ENCODE data around the gene PLAC9. TPM values are rescaled to one million over a fixed set of nuclear protein-coding genes. Genes with fewer than 3 reads are reported as not detected.

The PLAC9 gene
- total and polyA plus RNA-seq, 2 experiments from 2014 or later, result 1.1 to 11.0 TPM

- H3K36me3 ChIP-seq (ENCODE audit: insufficient read depth), result no peaks in the 10 kb centered on the region
- no peak for ATAC-seq
- no peak overlapping the region for H2AFZ ChIP-seq
- no peaks in the 10 kb centered on the region for H3K36me3 Mint-ChIP-seq (ENCODE audit: low read depth)
- no peak overlapping the region for H3K27ac ChIP-seq (ENCODE audit: low read depth)
- 0 out of 2 replicates have a peak, but pooled peaks cover under 1% of the 10 kb centered on the region for H3K27me3 ChIP-seq (ENCODE audit: insufficient read depth)
- no peak overlapping the region for H3K27ac Mint-ChIP-seq
- TF ChIP-seq REST (IDR thresholded peaks at IDR 0.05; ENCODE audit: unreplicated experiment), result no peak
- no peak for TF ChIP-seq ZNF114 (CRISPR knock-in tag; IDR thresholded peaks at IDR 0.05)
- TF ChIP-seq, protein P1, sequence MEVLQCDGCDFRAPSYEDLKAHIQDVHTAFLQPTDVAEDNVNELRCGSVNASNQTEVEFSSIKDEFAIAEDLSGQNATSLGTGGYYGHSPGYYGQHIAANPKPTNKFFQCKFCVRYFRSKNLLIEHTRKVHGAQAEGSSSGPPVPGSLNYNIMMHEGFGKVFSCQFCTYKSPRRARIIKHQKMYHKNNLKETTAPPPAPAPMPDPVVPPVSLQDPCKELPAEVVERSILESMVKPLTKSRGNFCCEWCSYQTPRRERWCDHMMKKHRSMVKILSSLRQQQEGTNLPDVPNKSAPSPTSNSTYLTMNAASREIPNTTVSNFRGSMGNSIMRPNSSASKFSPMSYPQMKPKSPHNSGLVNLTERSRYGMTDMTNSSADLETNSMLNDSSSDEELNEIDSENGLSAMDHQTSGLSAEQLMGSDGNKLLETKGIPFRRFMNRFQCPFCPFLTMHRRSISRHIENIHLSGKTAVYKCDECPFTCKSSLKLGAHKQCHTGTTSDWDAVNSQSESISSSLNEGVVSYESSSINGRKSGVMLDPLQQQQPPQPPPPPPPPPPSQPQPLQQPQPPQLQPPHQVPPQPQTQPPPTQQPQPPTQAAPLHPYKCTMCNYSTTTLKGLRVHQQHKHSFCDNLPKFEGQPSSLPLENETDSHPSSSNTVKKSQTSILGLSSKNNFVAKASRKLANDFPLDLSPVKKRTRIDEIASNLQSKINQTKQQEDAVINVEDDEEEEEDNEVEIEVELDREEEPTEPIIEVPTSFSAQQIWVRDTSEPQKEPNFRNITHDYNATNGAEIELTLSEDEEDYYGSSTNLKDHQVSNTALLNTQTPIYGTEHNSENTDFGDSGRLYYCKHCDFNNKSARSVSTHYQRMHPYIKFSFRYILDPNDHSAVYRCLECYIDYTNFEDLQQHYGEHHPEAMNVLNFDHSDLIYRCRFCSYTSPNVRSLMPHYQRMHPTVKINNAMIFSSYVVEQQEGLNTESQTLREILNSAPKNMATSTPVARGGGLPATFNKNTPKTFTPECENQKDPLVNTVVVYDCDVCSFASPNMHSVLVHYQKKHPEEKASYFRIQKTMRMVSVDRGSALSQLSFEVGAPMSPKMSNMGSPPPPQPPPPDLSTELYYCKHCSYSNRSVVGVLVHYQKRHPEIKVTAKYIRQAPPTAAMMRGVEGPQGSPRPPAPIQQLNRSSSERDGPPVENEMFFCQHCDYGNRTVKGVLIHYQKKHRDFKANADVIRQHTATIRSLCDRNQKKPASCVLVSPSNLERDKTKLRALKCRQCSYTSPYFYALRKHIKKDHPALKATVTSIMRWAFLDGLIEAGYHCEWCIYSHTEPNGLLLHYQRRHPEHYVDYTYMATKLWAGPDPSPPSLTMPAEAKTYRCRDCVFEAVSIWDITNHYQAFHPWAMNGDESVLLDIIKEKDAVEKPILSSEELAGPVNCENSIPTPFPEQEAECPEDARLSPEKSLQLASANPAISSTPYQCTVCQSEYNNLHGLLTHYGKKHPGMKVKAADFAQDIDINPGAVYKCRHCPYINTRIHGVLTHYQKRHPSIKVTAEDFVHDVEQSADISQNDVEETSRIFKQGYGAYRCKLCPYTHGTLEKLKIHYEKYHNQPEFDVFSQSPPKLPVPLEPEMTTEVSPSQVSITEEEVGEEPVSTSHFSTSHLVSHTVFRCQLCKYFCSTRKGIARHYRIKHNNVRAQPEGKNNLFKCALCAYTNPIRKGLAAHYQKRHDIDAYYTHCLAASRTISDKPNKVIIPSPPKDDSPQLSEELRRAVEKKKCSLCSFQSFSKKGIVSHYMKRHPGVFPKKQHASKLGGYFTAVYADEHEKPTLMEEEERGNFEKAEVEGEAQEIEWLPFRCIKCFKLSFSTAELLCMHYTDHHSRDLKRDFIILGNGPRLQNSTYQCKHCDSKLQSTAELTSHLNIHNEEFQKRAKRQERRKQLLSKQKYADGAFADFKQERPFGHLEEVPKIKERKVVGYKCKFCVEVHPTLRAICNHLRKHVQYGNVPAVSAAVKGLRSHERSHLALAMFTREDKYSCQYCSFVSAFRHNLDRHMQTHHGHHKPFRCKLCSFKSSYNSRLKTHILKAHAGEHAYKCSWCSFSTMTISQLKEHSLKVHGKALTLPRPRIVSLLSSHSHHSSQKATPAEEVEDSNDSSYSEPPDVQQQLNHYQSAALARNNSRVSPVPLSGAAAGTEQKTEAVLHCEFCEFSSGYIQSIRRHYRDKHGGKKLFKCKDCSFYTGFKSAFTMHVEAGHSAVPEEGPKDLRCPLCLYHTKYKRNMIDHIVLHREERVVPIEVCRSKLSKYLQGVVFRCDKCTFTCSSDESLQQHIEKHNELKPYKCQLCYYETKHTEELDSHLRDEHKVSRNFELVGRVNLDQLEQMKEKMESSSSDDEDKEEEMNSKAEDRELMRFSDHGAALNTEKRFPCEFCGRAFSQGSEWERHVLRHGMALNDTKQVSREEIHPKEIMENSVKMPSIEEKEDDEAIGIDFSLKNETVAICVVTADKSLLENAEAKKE (CRISPR knock-in tag; IDR thresholded peaks at IDR 0.05), result no peak
- TF ChIP-seq EZH2 (IDR thresholded peaks at IDR 0.05; ENCODE audit: low read depth, unreplicated experiment), result no peak
- no peak for TF ChIP-seq NANOG (IDR thresholded peaks at IDR 0.05; ENCODE audit: borderline replicate concordance)
- TF ChIP-seq EZH2phosphoT487 (IDR thresholded peaks at IDR 0.05; ENCODE audit: unreplicated experiment), result no peak
- no peak for TF ChIP-seq JUNB (IDR thresholded peaks at IDR 0.05; ENCODE audit: unreplicated experiment)
- no peak for TF ChIP-seq STAT1 (IDR thresholded peaks at IDR 0.05; ENCODE audit: unreplicated experiment)
- no peak for TF ChIP-seq CREB1 (CRISPR knock-in tag; IDR thresholded peaks at IDR 0.05; ENCODE audit: low read depth)
- TF ChIP-seq, protein P2, sequence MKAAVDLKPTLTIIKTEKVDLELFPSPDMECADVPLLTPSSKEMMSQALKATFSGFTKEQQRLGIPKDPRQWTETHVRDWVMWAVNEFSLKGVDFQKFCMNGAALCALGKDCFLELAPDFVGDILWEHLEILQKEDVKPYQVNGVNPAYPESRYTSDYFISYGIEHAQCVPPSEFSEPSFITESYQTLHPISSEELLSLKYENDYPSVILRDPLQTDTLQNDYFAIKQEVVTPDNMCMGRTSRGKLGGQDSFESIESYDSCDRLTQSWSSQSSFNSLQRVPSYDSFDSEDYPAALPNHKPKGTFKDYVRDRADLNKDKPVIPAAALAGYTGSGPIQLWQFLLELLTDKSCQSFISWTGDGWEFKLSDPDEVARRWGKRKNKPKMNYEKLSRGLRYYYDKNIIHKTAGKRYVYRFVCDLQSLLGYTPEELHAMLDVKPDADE (IDR thresholded peaks at IDR 0.05), result no peak
- TF ChIP-seq ZNF331 (CRISPR knock-in tag; IDR thresholded peaks at IDR 0.05; ENCODE audit: low read depth), result no peak
- TF ChIP-seq, protein P3, sequence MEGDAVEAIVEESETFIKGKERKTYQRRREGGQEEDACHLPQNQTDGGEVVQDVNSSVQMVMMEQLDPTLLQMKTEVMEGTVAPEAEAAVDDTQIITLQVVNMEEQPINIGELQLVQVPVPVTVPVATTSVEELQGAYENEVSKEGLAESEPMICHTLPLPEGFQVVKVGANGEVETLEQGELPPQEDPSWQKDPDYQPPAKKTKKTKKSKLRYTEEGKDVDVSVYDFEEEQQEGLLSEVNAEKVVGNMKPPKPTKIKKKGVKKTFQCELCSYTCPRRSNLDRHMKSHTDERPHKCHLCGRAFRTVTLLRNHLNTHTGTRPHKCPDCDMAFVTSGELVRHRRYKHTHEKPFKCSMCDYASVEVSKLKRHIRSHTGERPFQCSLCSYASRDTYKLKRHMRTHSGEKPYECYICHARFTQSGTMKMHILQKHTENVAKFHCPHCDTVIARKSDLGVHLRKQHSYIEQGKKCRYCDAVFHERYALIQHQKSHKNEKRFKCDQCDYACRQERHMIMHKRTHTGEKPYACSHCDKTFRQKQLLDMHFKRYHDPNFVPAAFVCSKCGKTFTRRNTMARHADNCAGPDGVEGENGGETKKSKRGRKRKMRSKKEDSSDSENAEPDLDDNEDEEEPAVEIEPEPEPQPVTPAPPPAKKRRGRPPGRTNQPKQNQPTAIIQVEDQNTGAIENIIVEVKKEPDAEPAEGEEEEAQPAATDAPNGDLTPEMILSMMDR (conservative IDR thresholded peaks at IDR 0.05; ENCODE audit: low read depth in 2 of 2), result no peak
- TF ChIP-seq POLR2AphosphoS5 (IDR thresholded peaks at IDR 0.05; ENCODE audit: low read depth), result no peak
- no peaks in the 10 kb centered on the region for H3K9me3 Mint-ChIP-seq
- no peaks in the 10 kb centered on the region for H3K4me1 ChIP-seq (ENCODE audit: insufficient read depth)
- H3K4me2 ChIP-seq, result no peak overlapping the region
- no peak overlapping the region for H3K4me3 ChIP-seq
- peaks cover 8% of the 10 kb centered on the region for H3K27me3 Mint-ChIP-seq (ENCODE audit: insufficient read depth, low read depth, poor library complexity)
- peaks cover 7% of the 10 kb centered on the region for H3K4me1 Mint-ChIP-seq
- H3K9me2 ChIP-seq (ENCODE audit: insufficient read depth), result no peaks in the 10 kb centered on the region
- no peaks in the 10 kb centered on the region for H4K20me1 ChIP-seq (replicated peaks; ENCODE audit: insufficient read depth)
- H3K4me3 Mint-ChIP-seq, result no peak overlapping the region
- no peak for DNase-seq (ENCODE audit: low spot score)
- H3F3A ChIP-seq (replicated peaks; ENCODE audit: low read depth), result no peaks in the 10 kb centered on the region
- H3K79me2 ChIP-seq (replicated peaks; ENCODE audit: insufficient read depth), result no peaks in the 10 kb centered on the region
Measured at GRCh38 chr10:80139265-80139664, 6.7 kb downstream of the PLAC9 start.
